GM18507 (cell line): ENCODE results near the gene SLX4.

ENCODE experiments used
- DNase-seq: peaks from one replicate; pipeline ENCODE4 v3.0.0; 2011; ENCODE audit warnings: low read depth; ENCODE audit not compliant: insufficient read length; ENCODE audit errors: extremely low spot score
- FAIRE-seq: peaks from 2 replicates; lab custom pipeline; 2011; peaks lifted over from hg19 to GRCh38; lab: Jason Lieb, UNC

Gene SLX4

GRCh38 chr16:3607634-3608033 lies 3.8 kb downstream of the SLX4 start:
- DNase-seq (no peak), FAIRE-seq (no peak)

- no peak for DNase-seq
- FAIRE-seq: no peak
These were observed 4.2 kb downstream of the SLX4 start for GRCh38 chr16:3607161-3607560.

GRCh38 chr16:3606441-3606840 lies 5.0 kb downstream of the SLX4 start:
- DNase-seq (no peak), FAIRE-seq (no peak)

DNA sequence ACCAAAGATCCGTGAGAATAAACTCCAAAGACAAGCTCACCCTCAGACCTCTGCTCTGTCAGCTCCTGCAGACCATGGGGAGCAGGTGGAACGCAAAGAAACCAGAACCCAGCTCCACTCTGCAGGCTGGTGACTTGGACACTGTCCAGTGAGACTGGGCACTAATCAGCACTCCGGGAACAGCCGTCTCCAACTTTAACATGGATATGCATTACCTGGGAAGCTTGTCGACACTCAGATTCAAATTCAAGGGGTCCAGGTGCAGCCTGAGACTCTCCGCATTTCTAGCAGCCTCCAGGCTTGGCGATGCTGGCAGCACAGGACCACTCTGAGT lies 9.1 kb downstream of the SLX4 start:
- FAIRE-seq (no peak), DNase-seq (no peak)

DNA sequence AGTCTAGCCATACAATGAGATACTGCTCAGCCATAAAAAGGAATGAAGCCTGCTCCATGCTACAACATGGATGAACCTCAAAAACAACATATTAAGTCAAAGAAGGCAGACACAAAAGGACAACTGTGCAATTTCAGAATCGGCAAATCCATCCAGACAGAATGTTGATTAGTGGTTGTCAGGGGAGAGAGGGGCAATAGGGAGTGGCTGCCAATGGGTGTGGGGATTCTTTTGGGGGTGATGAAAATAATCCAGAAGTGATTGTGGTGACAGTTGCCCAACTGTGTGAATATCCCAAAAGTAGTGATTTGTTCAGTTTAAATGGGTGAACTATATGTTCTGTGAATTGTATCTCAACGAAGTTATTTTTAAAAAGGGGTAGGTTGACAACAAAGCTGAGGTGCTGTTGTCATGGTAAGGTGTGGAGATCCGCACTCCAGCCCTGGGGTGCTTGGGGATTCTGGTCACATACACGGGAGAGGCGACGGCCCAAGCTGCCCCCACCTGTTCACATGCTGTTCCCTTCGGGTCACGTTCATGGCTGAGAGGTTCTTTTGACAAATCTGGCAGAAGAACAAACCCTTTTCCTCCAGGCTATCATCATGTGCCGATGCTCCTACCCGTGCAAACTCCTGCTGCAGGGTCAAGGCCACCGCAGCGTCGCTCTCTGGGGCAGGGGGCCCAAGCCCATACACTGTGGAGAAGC lies 9.6 kb downstream of the SLX4 start:
- no peak for FAIRE-seq
- DNase-seq: no peak

- FAIRE-seq: no peak
- no peak for DNase-seq
These were observed 11.5 kb downstream of the SLX4 start for GRCh38 chr16:3599922-3600321.

DNA sequence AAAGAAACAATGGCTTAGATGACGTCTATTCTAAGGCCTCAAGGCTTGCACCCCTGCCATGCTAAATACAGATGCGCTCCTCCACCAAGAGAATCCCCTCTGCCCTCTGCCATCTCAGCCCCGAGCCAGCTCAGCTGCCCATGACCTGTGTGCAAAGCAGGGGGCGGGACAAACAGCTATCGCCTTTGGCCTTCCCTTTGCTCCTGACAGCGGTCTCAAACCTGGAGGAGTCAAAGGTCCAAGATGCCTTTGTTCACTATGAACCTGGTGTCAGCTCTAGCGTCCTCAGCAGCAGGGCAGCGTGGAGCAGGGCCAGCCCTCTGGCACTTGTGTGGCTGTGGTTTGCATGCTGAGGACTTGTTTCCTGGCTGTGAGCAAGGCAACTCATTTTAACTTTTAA lies 12.3 kb downstream of the SLX4 start:
- FAIRE-seq: no peak
- no peak for DNase-seq

GRCh38 chr16:3598236-3598635 lies 13.2 kb downstream of the SLX4 start:
- FAIRE-seq: no peak
- DNase-seq: no peak

- DNase-seq (no peak), FAIRE-seq (no peak)
These were observed 13.7 kb downstream of the SLX4 start for GRCh38 chr16:3597676-3598075.

DNA sequence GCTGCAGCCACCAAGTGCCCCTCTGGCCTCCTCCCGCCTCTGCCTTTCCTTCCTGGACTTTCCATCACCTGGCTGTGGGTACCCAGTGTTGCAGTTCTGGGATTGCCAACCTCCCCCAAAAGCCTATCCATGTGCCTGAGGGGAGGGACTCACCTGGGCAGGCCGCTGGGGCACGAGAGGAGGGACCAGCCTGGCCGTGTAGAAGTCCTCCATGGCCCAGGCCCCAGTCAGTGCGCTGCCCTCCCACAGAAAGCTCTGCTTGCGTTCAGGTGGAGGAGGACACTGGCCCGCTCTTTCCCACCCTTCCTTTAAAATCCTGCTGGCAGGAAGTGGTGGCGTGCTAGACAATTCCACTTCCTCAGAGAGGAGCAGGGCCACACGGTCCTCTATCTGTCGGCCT lies 14.2 kb downstream of the SLX4 start:
- FAIRE-seq: no peak
- DNase-seq: no peak

DNA sequence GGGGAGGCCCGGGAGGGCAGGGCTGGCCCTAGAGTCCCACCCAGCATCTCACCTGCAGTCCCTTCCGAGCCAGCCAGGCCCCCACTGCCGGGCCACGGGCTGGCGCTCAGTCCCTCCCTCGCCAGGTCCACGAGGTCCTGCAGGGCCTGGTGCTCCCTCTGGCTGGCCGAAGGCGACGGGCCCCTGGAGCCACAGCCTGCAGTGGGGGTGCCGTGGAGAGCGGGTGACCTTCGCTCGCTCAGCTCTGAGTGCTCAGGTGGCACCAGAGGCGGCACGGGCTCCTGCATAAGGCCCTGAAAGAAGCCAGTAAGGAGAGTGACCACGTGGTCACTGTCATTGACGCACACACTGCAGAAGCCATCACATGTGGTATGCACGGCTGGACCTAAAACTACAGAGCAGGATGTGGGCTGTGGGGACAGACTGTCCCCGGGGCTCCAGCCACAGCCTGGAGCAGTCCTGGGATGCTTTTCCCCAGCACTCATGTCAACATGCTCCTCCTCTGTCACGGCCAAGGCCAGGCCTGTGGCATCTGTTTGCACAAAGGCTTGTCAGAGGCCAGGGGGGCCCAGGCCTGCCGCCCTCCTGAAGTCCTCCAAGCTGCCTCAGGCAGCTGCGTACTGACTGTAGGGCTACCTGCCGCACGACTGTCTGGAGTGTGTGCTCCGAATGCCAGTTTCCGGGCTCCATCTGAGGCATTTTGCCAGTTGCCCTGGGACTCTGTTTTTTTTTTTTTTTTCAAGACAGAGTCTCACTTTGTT lies 15.1 kb downstream of the SLX4 start:
- FAIRE-seq (no peak), DNase-seq (no peak)

GRCh38 chr16:3595521-3596021 lies 15.8 kb downstream of the SLX4 start:
- FAIRE-seq: no peak
- no peak for DNase-seq

DNA sequence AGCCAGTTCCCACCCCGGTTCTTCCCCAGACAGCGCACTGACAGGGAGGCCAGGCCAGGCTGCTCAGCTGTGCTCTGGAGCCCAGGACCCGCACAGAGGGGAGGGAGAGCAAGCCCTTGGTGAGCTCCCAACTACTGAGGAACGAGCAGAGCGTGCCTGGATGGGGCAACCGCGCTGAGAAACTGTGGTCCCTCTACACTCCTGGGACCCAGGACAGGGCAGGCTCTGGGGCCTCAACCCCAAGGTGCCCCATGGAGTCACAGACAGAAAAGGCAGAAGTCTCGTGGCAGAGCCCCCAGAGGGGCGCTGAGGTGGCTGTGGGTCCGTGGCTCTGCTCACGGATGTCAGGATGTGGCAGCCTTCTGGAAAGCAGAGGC lies 16.3 kb downstream of the SLX4 start:
- FAIRE-seq (no peak), DNase-seq (no peak)

- FAIRE-seq: no peak
- no peak for DNase-seq
These were observed 16.9 kb downstream of the SLX4 start for GRCh38 chr16:3594316-3595109.

GRCh38 chr16:3592559-3592958 lies 18.8 kb downstream of the SLX4 start:
- FAIRE-seq (no peak), DNase-seq (no peak)

GRCh38 chr16:3591991-3592390 lies 19.4 kb downstream of the SLX4 start:
- DNase-seq (no peak), FAIRE-seq (no peak)

DNA sequence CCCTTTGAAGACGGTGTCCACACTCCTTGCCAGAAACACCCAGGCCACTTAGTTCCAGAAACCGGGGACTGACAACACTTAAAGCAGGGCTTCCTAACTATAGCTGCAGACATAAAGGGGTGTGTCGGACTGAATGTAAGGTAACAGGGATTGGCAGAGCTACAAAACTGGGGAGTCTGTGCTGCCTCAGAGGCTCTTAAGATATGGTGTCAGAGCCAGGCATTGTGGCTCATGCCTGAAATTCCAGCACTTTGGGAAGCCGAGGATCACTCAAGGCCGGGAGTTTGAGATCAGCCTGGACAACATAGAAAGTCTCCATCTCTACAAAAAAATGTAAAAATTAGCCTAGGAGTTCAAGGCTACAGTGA lies 20.0 kb downstream of the SLX4 start:
- DNase-seq (no peak), FAIRE-seq (no peak)

- FAIRE-seq (no peak), DNase-seq (no peak)
These were observed 20.5 kb downstream of the SLX4 start for GRCh38 chr16:3590736-3591435.

GRCh38 chr16:3589991-3590701 lies 21.3 kb downstream of the SLX4 start:
- FAIRE-seq: no peak
- DNase-seq: no peak
